Myocyte (in vitro differentiated cells): ENCODE measurements around the gene SLX9. TPM values are rescaled to one million over a fixed set of nuclear protein-coding genes. Genes with fewer than 3 reads are reported as not detected.

Source experiments
- DNase-seq: peaks from one replicate; pipeline ENCODE4 v3.0.0-alpha.2; 2012; ENCODE audit warnings: low read depth
- total RNA-seq: library from RNA; depleted of rRNA; stranded (reverse); fragments of >200 nt; gene quantifications from 2 replicates; pipeline ENCODE4 v1.2.3, GENCODE V29; 2014

The SLX9 gene
- total RNA-seq, 1 donor from 2014 or later: 13.6 TPM

DNA sequence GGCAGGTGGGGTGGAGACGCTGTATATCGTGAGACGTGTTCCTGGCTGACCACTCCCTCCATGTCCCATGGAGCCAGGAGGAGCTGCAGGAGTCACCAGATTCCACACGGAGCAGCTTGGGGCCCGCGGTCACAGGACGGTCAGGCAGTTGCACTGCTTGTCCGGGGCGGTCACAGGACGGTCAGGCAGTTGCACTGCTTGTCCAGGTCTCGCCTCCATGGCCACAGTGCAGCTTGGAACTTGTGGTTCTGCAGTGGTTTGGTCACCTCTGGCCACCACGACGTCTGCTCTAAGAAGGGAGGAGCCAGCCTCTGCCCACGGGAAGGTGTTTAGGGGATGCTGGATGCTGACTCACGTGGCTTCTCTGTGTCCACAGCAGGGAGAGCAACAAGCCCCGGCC is 33.0 kb downstream of the SLX9 start:
- no peak for DNase-seq

DNA sequence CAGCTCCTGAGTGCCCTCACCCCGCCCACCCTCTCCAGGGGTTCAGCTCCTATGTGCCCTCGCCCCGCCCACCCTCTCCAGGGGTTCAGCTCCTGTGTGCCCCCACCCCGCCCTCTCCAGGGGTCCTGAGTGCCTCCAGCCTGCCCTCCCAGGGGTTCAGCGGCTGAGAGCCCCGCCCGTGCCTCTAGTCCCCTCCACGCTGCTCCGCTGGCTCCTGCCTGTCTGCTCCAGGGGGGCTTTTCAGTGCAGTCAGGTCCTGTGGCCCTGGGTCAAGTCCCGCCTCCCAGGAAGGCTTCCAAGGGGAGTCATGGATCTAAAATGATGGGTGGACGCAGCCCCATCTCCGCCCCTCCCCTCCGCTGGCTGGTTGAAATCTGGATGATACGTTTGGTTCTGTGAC is 33.8 kb downstream of the SLX9 start:
- no peak for DNase-seq

DNA sequence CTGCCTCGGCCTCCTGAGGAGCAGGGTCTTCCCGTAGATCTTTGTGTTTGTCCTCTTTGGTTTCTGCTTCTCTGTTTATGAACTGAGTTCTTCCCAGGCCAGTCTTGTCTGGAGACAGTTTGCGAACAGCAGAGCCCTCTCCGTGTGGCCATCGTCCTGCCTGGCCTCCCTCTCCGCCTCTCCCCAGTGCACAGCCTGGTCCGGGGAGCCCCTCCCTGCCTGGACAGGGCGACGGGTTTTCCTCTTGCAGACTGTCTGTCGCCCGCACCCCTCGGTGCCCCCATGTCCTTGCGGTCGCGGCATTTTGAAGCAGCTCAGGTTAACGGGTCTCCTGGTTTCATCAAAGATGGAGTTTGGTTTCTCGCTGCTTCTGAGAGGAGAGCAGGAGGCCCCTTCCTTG is 34.8 kb downstream of the SLX9 start:
- DNase-seq: no peak

DNA sequence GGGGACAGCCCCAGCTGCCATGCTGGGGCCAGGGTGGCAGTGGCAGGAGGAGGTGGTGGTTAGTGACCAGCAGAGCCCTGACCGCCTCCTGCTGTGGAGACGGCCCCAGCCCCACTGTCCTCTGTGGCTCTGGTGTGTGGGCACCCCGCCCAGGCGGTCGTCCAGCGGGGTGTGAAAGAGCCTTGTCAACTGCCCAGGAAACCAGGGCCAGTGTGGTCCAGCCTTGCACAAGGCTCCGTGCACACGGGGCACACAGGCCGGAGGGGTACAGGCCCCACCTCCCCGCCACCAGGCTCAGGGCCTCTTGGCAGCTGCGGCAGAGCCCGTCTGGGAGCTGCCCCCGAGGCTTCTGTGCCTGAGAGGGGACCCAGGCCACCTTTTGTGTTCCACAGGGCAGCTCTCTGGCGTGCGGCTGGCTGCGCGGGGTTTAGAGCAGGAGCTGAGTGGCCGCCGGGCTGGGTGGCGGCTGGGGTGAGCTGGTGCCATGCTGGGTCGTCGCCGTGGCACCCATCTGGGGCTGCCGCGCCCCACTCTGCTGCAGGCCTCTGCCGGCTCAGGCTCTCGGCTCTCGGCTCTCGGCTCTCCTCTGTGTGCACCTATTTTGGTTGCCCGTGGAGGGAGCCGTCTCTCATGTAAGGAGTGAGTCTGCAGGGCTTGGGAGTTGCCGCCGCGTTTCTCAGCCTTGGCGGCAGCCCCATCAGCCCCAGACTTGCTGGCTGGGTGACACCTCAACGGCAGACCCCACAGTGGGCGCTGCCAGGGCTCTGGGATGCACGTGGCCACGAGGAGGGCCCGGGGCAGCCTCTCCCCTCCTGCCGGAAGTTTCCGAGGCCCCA is 36.1 kb downstream of the SLX9 start:
- DNase-seq: no peak

DNA sequence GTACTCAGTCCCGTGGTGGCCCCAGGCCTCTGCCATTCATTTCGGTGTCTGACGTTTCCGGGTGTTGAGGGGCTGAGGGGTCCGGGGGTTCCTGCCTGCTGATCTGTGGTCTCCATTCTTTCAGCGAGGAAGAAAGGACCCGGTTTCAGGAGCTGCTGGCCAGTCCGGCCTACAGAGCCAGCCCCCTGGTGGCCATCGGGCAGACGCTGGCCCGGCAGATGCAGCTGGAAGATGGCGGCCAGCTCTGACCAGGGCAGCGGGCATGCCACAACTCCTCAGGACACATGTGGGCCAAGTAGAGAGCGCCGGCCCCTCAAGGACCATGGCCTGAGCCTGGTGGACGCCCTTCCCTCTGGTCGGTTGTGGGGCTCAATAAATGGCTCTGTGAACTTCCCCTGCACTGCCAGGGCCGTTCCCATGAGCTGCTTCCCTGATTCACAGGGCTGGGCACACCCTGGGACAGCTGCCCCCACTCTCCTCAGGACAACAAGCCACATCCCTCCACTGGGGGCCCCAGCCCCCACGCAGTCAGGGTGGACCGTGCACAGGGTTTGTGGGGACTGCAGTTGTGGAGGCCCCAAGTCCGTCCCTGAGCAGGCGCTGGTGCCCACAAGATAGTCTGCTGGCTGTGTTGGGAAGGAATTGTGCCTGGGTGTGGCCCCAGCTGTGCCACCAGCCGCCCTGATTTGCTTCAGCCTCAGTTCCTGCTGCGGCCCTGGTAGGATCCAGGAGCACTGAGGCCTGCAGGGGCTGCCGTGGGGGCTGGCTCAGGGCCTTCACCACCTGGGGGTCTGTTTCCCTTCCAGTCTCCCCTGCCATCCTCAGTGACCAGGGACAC is 36.9 kb downstream of the SLX9 start:
- DNase-seq: peak; percentile 66

DNA sequence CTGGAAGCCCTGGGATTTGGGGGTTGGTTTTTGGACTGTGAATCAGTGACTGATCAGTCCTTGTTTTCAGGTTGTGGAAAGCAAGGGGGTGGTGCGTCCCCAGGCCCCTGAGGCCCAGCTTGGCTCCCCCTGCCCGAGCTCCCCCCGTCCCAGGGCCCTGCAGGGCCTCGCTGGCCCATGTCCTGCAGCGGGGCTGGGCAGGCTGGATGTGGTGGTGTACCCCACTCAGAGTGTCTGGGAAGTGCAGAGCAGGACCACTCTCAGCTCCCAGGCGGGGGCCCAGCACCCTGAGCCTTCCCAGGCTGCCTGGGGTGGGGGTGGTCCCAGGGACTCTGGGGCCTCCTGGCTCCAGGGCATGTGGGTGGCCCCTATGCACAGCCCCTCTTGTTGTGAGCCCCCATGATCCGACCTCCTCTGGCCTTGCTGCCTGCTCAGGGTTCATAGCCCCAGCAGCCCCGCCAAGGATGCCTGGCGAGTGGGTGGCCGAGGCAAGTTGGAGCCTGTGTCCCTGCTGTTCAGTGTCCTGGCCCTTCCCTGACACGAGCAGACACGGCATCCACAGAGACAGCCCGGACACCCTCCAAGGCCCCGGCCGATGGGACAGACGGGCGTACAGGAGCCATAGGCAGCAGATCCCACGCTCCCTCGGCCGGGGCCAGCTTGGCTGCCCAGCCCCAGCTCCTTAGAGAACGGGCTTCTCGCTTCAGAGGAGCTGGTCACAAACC is 37.9 kb downstream of the SLX9 start:
- DNase-seq: no peak

DNA sequence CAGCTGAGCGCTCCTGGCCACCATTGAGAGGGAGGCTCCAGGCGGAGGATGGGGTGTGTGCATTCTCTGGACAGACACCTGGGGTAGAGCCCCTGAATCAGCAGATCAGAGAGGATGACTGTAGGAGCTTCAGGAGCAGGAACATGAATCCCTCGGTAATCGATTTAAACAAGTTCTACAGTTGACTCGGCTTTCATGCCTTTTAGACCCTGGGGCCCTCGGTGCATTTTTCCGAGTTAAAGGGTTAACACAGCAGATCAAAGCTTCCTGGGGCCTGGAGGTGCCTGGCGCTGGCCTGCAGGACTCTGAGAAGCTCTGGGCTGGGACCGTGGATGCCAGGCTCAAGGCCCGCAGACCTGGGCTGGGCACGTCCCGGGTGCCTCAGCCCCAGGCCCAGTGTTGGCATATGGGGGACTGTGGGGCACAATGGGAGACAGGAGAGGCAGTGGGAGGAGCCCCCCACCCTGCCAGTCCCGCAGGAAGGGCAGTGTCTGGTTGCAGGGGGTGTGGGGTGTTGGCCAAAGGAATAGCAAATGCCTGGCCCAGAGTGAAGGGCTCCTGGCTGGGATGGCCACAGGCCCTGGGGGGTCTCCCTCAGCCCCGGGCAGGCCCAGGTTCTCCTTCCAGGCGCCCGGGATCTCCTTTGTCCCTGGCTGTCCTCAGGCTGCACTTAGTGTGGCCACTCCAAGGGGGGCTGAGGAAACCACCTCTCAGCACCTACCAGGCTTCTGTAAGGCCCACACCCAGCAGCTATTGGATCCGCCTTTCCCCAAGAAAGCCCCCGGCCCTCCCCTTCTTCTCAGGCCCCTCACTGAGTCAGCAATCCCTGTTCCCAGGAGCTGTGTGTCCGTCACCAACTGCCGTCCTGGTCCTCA is 40.1 kb downstream of the SLX9 start:
- no peak for DNase-seq

DNA sequence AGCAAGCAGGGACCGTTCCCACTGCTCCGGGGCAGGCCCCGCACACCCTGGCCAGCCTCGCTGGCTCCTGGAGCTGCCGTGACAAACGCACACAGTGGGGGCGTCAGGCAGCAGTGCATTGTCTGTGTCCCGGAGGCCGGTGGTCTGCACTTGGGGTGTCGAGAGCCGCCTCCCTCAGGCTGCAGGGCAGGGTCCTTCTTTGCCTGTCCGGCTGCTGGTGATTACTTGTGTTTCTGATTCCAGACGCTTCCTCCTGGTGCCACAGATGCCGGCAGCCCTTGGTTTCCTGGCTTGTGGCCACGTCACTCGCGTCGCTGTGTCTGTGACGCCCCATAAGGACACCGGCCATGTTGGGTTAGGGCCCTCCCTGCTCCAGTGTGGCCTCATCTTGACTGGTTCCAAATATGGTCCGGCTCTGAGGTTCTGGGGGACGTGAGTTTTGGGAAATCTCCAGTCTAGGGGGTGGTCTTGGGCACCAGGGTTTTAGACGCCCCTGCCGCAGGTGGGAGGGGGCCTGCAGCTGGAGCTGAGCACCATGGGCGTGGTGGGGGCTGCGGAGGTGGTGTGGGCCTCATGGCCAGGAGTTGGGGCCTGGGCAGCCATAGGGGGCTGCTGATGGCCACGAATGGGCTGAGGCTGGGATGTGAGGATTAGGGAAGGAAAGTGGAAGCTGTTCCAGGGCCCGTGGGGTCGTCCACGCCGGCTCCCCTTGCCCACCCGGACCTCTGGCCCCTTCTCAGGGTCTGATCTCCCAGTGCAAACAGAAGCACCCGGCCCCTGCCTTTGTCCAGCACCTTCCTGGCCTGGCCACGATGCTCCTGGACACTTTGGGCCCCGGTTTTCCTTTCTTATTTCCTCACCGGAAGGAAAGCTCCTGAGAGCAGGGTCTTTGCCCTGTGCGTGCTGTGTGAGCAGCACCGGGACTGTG is 41.0 kb downstream of the SLX9 start:
- no peak for DNase-seq

DNA sequence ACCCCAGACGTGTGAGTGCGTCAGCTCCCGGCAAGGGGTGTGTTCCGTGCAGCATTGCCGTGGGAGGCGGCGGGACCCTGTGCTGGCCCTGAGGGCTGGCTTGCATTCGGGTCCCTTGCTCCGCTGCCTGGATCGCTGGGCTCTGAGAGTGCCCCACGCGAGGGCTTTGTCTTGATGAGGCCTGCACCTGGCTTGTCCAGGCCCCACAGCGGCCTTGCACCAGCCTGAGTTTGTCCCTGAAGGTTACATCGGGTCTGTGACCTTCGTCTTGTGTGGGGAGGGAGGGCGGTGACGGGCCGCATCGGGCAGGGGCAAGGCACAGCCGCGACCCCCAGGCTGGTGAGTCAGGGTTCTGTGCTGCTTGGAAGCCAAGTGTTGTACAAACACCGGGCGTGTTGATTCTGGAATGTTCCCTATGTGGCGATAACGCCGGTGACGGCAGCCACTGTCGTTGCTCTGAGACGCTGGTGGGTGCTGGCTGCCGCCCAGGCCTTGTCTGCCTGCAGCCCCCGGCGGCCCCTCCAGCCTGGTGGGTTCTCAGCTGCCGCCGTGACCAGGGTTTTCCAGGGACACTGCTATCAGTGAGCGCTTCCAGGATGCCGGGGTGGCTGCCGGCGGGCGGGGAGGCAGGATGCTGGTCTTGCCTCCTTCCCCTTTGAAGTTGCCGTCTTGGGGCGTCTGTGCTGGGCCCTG is 42.9 kb downstream of the SLX9 start:
- peak; percentile 56 for DNase-seq

DNA sequence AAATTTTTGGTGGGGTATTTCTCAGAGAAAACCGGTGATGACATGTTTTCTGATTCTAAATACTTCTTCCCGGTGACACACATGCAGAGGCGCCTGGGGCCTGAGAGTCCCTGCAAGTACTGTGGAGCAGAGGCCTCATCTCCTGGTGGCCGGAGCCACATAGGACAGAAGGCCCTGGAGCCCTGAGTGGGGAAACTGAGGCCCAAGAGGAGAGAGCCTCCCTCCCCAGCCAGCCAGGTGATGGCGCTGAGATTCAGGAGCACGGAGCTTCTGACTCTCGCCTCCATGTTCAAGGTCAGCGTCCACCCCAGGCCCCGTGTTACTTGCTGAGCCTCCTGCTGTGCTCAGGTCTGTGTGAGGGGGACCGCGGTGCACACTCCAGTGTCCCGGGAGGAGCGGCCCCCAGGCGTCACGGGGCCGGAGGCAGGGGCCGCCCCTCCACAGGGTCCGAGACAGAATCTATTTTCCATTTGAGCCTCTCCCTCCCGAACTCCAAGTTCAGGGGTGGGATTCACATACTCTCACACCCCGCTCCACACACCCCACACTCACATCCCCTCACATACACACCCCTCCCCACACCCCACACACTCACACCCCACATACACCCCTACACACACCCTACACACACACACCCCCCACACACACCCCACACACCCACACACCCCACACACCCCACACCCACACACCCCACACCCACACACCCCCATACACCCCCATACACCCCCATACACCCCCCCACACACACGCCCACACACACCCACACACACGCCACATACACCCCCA is 43.8 kb downstream of the SLX9 start:
- DNase-seq: no peak

DNA sequence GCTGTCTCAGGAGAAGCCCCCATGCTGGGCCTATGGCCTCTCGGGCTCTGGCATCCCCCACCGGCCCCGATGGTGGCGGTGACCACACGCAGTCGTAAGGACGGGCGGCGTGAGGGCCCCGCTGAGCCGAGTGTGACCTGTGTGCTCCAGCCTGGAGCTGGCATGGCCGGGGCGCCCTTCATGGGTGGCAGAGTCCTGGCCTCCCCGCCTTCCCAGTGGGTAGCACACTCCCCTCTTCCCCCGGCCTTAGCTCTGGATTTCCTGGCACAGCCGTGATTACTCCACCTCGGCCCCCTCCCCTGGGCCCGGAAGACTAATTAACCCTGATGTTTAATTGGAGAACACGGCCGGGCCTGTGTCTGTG is 44.6 kb downstream of the SLX9 start:
- no peak for DNase-seq

DNA sequence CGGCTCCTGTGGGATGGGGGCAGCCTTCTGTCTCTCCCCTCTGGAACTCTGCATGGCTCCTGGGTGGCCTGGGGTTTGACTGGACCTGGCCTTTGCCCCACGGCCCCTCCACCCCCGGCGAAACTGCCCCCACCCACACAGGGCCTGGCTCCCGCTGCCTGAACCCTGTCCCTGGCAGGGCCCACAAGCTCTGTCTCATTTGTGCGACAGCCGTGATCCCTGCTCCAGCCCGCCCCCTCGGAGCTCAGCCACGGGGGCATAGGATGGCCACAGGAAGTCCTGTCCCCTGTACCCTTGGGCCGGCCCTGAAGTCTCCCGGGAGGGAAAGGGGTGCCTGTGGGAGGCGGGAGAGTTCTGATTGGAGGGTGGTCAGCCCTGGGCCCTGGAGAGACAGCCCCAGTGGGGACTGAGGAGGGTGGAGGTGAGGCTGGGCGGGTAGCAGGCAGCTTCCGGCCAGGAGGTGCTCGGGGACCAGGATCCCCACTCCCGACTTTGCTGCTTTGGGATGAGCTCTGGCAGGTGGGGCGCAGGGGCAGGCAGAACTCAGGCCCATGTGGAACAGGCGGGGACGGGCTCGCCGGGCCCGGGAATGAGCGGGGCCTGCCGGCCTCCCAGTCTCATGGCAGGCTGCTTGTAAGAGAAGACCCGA is 45.1 kb downstream of the SLX9 start:
- no peak for DNase-seq

DNA sequence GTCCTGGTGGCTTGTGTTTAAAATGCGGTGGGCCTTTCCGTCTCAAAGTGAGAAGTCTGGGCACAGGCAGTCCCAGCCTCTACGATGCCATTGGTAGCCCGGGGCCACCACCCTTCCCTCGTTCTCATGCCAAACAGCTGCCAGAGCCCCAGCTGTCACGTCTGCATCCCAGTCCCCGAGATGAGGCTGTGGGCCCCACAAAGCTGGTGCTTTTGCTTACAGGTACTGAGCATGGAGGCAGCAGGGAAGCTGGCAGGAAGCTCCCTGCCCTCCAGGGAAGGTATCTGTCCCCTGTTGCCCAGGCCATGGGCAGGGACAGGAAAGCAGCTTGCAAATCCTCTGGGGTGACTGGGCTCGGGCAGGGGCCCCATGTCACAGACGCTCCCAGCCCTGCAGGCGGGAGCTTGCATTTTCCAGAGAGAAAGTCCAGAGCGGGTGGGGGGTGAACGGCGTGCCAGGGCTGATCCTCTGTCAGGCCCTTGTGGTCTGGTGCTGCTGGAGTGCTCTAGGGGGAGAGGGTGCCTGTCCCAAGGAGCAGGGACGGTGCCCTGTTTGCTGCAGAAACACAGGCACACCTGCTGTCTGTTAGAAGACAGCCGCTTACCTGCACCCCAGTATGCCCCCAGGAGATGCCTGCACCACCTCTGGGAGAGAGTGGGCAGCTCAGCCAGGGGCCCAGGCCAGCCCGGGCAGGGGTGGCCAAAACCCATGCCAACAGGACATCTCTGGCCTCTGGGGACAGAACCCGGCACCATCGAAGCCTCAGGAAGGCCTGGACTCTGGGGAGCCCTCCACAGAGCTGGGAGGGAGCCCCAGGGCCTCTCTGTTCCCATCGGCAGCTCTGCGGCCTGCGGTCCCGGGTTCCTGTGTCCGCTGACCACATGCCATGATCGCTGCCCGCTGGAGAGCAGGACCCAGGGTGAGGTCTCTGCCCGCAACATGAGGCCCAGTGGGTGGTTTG is 45.9 kb downstream of the SLX9 start:
- no peak for DNase-seq

DNA sequence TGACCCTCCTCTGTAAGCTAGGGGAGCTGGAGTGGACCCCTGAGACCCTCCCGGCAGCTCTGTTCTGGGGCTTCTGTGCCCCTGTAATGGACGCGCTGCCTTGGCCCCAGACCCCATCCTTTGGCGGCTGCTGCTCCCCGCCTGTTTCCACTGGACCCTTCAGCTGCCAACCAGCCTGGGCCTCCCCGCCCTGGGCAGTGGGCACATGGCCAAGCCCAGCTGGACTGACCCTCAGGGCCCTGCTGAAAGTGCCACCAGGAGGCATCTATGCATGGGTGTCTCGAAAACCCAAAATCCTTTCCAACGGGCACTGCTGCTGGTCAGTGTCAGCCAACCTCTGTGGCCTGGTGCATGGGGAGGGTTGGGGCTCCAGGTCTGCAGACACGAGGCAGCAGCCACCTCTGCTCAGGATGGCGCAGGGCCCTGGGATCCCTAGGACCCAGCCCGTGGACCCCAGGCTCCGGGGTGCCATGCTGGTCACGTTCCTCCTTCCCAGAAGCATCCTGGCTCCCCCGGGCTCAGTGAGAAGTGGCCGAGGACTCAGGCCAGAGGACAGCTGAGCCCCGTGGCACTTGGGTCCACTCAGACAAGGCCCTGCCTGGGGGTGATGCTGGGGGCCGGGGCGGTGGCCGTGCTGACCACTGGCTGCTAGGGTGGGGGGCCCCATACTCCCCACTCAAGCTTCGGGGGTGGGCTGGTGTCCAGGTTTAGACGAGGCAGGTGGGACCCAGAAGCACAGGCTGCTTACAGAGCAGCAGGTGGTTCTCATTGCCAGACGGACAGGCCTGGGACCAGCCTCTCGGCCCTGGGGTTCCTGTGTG is 46.9 kb downstream of the SLX9 start:
- no peak for DNase-seq

DNA sequence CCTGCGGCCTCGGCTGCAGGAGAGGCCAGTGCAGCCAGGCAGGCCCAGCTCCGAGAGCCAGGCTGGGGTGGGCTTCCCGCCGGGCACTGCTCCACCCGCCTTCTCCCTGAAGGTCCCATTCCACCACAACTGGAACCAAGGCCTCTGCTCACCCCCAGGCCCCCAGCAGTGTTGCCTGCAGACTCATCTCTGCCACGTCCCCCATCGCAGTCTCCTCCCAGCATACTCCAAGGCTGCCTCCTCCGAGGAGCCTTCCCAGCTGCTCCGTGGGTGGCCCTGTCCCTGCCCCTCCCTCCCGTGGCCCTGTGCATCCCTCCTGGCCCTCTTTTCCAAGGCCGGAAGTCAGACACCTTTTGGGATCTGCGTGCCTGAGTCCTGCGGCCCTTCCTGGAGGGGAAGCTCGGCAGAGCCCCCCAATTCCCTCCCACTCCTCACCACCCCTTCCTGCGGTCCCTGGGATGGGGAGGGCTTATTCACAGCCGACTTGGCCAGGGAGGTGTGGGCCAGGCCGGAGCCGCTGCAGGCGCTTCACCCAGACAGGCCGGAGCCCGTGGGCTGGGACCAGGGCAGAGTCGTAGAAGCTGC is 47.6 kb downstream of the SLX9 start:
- DNase-seq: no peak
